IMR-90 (cell line): ENCODE measurements around the gene ATP5PO. TPM values are rescaled to one million over a fixed set of nuclear protein-coding genes. Genes with fewer than 3 reads are reported as not detected.

Experiments used
- ATAC-seq: fragments of 200-7000 bp; cut with Tn5 transposase; 2 replicates; pipeline ENCODE4 v1.9.1; 2020; ENCODE audit warnings: low read depth, mild to moderate bottlenecking, moderate library complexity
- BruUV-seq: library from RNA; stranded (reverse); fragments of 400-500 nt; replicated peaks from 2 replicates; lab custom pipeline; 2021; lab: Mats Ljungman, UMichigan
- CTCF ChIA-PET: fragments of 300-600 bp; formaldehyde crosslinking; extraction: SDS; loops from one replicate; lab custom pipeline; 2021; ENCODE audit warnings: antibody characterized with exemption; lab: Yijun Ruan, JAX
- POLR2A ChIA-PET: fragments of 300-600 bp; sonication (Branson Sonifier 250); formaldehyde crosslinking; loops from one replicate; lab custom pipeline; 2022; ENCODE audit warnings: antibody characterized with exemption; ENCODE audit not compliant: unreplicated experiment; lab: Charles Lee
- DNase-seq: peaks from one replicate; pipeline ENCODE4 v3.0.0; 2013
- H2AFZ ChIP-seq: replicated peaks from 2 replicates; pipeline ENCODE3; 2013; ENCODE audit warnings: low read length, mild to moderate bottlenecking; ENCODE audit not compliant: poor library complexity
- H2AK5ac ChIP-seq: 2 replicates; pipeline ENCODE4 v1.6.1; 2013; ENCODE audit warnings: low read depth, low read length, inconsistent platforms
- H2AK9ac ChIP-seq: replicated peaks from 2 replicates; pipeline ENCODE3; 2013; ENCODE audit warnings: mild to moderate bottlenecking, low read depth, low read length, moderate library complexity; ENCODE audit not compliant: poor library complexity
- H2BK120ac ChIP-seq: 2 replicates; pipeline ENCODE4 v1.6.1; 2013; ENCODE audit warnings: low read depth, low read length, inconsistent platforms
- H2BK15ac ChIP-seq: 3 replicates; pipeline ENCODE4 v1.6.1; 2013; ENCODE audit warnings: low read depth, low read length, inconsistent platforms
- H2BK20ac ChIP-seq: 2 replicates; pipeline ENCODE4 v1.6.1; 2013; ENCODE audit warnings: low read depth, mild to moderate bottlenecking, inconsistent platforms, low read length, moderate library complexity
- H2BK5ac ChIP-seq: 2 replicates; pipeline ENCODE4 v1.6.1; 2013; ENCODE audit warnings: mild to moderate bottlenecking, low read depth, low read length, inconsistent platforms; ENCODE audit not compliant: poor library complexity, severe bottlenecking
- H3K14ac ChIP-seq: replicated peaks from 2 replicates; pipeline ENCODE4 v1.6.1; 2013; ENCODE audit warnings: low read depth, low read length, inconsistent platforms
- H3K18ac ChIP-seq: 2 replicates; pipeline ENCODE4 v1.6.1; 2013; ENCODE audit warnings: low read depth, low read length, control low read depth
- H3K23ac ChIP-seq: 2 replicates; pipeline ENCODE4 v1.6.1; 2013; ENCODE audit warnings: low read depth, low read length, inconsistent platforms
- H3K27ac ChIP-seq: 2 replicates; pipeline ENCODE4 v1.5.1; 2013; ENCODE audit warnings: mild to moderate bottlenecking, control low read depth, low read length; ENCODE audit not compliant: insufficient read depth
- H3K27me3 ChIP-seq: 2 replicates; pipeline ENCODE4 v1.6.1; 2013; ENCODE audit warnings: low read length; ENCODE audit not compliant: control insufficient read depth, insufficient read depth
- H3K36me3 ChIP-seq: 2 replicates; pipeline ENCODE4 v1.6.1; 2013; ENCODE audit warnings: low read length, mixed read lengths; ENCODE audit not compliant: control insufficient read depth, insufficient read depth
- H3K4ac ChIP-seq: 2 replicates; pipeline ENCODE4 v1.6.1; 2013; ENCODE audit warnings: low read depth, low read length, inconsistent platforms
- H3K4me1 ChIP-seq: 2 replicates; pipeline ENCODE4 v1.6.1; 2013; ENCODE audit warnings: low read length, mixed read lengths; ENCODE audit not compliant: control insufficient read depth, insufficient read depth
- H3K4me2 ChIP-seq: 2 replicates; pipeline ENCODE4 v1.6.1; 2013; ENCODE audit warnings: low read depth, mild to moderate bottlenecking, control low read depth, low read length, moderate library complexity
- H3K4me3 ChIP-seq: 2 replicates; pipeline ENCODE4 v1.5.1; 2013; ENCODE audit warnings: low read depth, mild to moderate bottlenecking, control low read depth, low read length, moderate library complexity; ENCODE audit not compliant: insufficient read depth
- H3K56ac ChIP-seq: 2 replicates; pipeline ENCODE4 v1.6.1; 2013; ENCODE audit warnings: low read length, inconsistent platforms; ENCODE audit not compliant: insufficient read depth; ENCODE audit errors: extremely low read depth
- H3K79me1 ChIP-seq, 2 experiments: 2 replicates each; pipeline ENCODE4 v1.6.1; 2013; ENCODE audit warnings: low read length in 2 of 2, inconsistent platforms in 1 of 2, low read depth in 1 of 2
- H3K9ac ChIP-seq: 2 replicates; pipeline ENCODE4 v1.6.1; 2013; ENCODE audit warnings: low read depth, low read length, control low read depth
- H3K9me1 ChIP-seq: 2 replicates; pipeline ENCODE4 v1.6.1; 2013; ENCODE audit warnings: low read length, inconsistent platforms; ENCODE audit not compliant: insufficient read depth
- H3K9me3 ChIP-seq: 2 replicates; pipeline ENCODE4 v1.6.1; 2013; ENCODE audit warnings: low read length; ENCODE audit not compliant: control insufficient read depth, insufficient read depth
- H4K20me1 ChIP-seq: 2 replicates; pipeline ENCODE4 v1.6.1; 2013; ENCODE audit warnings: low read length, inconsistent platforms; ENCODE audit not compliant: insufficient read depth
- H4K5ac ChIP-seq: 2 replicates; pipeline ENCODE4 v1.6.1; 2013; ENCODE audit warnings: mild to moderate bottlenecking, low read depth, low read length, control low read depth
- H4K8ac ChIP-seq, 2 experiments: 2 replicates each; pipeline ENCODE4 v1.6.1; 2013; ENCODE audit warnings: low read depth in 2 of 2, low read length in 2 of 2, control low read depth in 1 of 2, inconsistent platforms in 1 of 2
- H4K91ac ChIP-seq: 2 replicates; pipeline ENCODE4 v1.6.1; 2013; ENCODE audit warnings: low read depth, low read length, inconsistent platforms; ENCODE audit not compliant: insufficient read depth
- BHLHE40 ChIP-seq: fragments of 150-350 bp; IDR thresholded peaks from 2 replicates; pipeline ENCODE4 v1.6.1; 2016; ENCODE audit warnings: mild to moderate bottlenecking, low read depth, low read length
- CEBPB ChIP-seq: IDR thresholded peaks from 2 replicates; pipeline ENCODE4 v1.6.1; 2012; ENCODE audit warnings: low read depth, low read length, improper control_type of control experiment
- CHD1 ChIP-seq: IDR thresholded peaks from 2 replicates; pipeline ENCODE4 v1.6.1; 2012; ENCODE audit warnings: low read depth, low read length, improper control_type of control experiment
- FOS ChIP-seq: fragments of 150-350 bp; IDR thresholded peaks from 2 replicates; pipeline ENCODE4 v1.6.1; 2016; ENCODE audit warnings: low read depth, low read length
- MAFK ChIP-seq: IDR thresholded peaks from 2 replicates; pipeline ENCODE4 v1.6.1; 2012; ENCODE audit warnings: low read depth, low read length, improper control_type of control experiment
- MAZ ChIP-seq: IDR thresholded peaks from 2 replicates; pipeline ENCODE4 v1.6.1; 2012; ENCODE audit warnings: low read depth, mild to moderate bottlenecking, low read length, improper control_type of control experiment, moderate library complexity, borderline replicate concordance
- MXI1 ChIP-seq: IDR thresholded peaks from 2 replicates; pipeline ENCODE4 v1.6.1; 2012; ENCODE audit warnings: low read depth, mild to moderate bottlenecking, low read length, moderate library complexity, borderline replicate concordance
- NFE2L2 ChIP-seq: fragments of 150-350 bp; IDR thresholded peaks from 2 replicates; pipeline ENCODE4 v1.6.1; 2016; ENCODE audit warnings: low read depth, mild to moderate bottlenecking, low read length
- POLR2A ChIP-seq: IDR thresholded peaks from 2 replicates; pipeline ENCODE4 v1.6.1; 2012; ENCODE audit warnings: mild to moderate bottlenecking, low read depth, low read length
- RFX5 ChIP-seq: IDR thresholded peaks from 2 replicates; pipeline ENCODE4 v1.8.0; 2012; ENCODE audit warnings: low read depth, mild to moderate bottlenecking, low read length, moderate library complexity
- SMC3 ChIP-seq: fragments of 150-350 bp; IDR thresholded peaks from 2 replicates; pipeline ENCODE4 v1.6.1; 2016; ENCODE audit warnings: low read depth, mild to moderate bottlenecking, antibody characterized with exemption, low read length, moderate library complexity
- WGBS, 2 experiments: methylation state at CpG; one replicate each; pipeline versions ENCODE4 v1.1.5 to v1.1.7; 2013; ENCODE audit warnings: missing lambda C conversion rate in 2 of 2; ENCODE audit not compliant: insufficient read length in 1 of 2; ENCODE audit errors: extremely low coverage in 2 of 2; 5-methylcytosine and 5-hydroxymethylcytosine counted together
- dilution Hi-C: fragments of 300-500 bp; cut with HindIII; formaldehyde crosslinking; loops from one replicate; pipeline ENCODE4 v1.14.3; 2018; ENCODE audit warnings: low sequenced_read_pairs; ENCODE audit not compliant: unreplicated experiment
- in situ Hi-C: fragments of 300-500 bp; cut with MboI; formaldehyde crosslinking; loops from 3 replicates; pipeline ENCODE4 v1.14.3; 2019; ENCODE audit warnings: low sequenced_read_pairs, inconsistent platforms, mixed read lengths
- intact Hi-C: fragments of 100-400 bp; cut with micrococcal nuclease; formaldehyde crosslinking; loops from 2 replicates; pipeline ENCODE4 v1.10.0; 2022
- polyA plus RNA-seq, 3 experiments: library from polyadenylated mRNA; depleted of rRNA; stranded (reverse); fragments of >200 nt; gene quantifications; 2 replicates each; pipeline ENCODE4 v1.2.3, GENCODE V29; 2012; ENCODE audit warnings: low replicate concordance in 1 of 3
- total RNA-seq: library from RNA; depleted of rRNA; stranded (reverse); fragments of >200 nt; gene quantifications from 2 replicates; pipeline ENCODE4 v1.2.3, GENCODE V29; 2012
- TF ChIP-seq, protein P1 (sequence below): conservative IDR thresholded peaks from 2 replicates; pipeline ENCODE4 v1.5.1; 2012; ENCODE audit warnings: mild to moderate bottlenecking, low read depth, low read length, improper control_type of control experiment
- TF ChIP-seq, protein P2 (sequence below): fragments of 150-350 bp; IDR thresholded peaks from 2 replicates; pipeline ENCODE4 v1.6.1; 2016; ENCODE audit warnings: low read depth, mild to moderate bottlenecking, low read length, moderate library complexity, borderline replicate concordance
- TF ChIP-seq, protein P3 (sequence below): fragments of 150-350 bp; IDR thresholded peaks from 2 replicates; pipeline ENCODE4 v1.6.1; 2017; ENCODE audit warnings: mild to moderate bottlenecking, antibody characterized with exemption, low read length, low read depth

ATP5PO gene
- total and polyA plus RNA-seq, 2 of the 4 experiments (the other 2 are of a cell fraction), result 237 to 250 TPM

DNA sequence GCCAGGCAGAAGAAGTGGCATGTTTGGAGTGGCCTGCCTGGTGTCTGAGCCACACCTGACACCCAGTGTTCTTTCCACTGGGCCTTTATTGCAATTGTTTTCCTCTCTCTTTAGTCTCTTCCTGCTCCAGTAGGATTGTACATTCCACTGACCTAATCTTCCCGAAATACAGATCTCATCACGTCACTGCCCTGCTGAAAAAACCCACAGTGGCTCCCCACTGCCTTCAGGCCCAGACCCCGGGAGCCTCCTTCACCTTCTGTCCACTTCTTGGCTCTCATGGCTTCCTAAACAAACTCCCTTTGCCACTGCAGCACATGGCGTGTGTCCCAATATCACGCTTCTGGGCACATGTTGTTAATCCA, 25.3 kb upstream of the ATP5PO start:
- H3K4me2 ChIP-seq, result no peak overlapping the region

More for the DNA sequence above, 25.3 kb upstream of the ATP5PO start:
- peak overlapping the region; percentile 88; the same call in 1 of the 2 replicates for H2BK20ac ChIP-seq
- BruUV-seq, result no TSS peak
- ChIA-PET POLR2A (no interaction called here), CTCF (no interaction called here)
- dilution Hi-C loops, result no loop called here
- H4K91ac ChIP-seq, result peak overlapping the region; percentile 44; the same call in 1 of the 2 replicates
- TF ChIP-seq MXI1, result no peak
- no peak for TF ChIP-seq FOS
- TF ChIP-seq CHD1, result no peak
- no peak for TF ChIP-seq SMC3
- TF ChIP-seq, protein P1, sequence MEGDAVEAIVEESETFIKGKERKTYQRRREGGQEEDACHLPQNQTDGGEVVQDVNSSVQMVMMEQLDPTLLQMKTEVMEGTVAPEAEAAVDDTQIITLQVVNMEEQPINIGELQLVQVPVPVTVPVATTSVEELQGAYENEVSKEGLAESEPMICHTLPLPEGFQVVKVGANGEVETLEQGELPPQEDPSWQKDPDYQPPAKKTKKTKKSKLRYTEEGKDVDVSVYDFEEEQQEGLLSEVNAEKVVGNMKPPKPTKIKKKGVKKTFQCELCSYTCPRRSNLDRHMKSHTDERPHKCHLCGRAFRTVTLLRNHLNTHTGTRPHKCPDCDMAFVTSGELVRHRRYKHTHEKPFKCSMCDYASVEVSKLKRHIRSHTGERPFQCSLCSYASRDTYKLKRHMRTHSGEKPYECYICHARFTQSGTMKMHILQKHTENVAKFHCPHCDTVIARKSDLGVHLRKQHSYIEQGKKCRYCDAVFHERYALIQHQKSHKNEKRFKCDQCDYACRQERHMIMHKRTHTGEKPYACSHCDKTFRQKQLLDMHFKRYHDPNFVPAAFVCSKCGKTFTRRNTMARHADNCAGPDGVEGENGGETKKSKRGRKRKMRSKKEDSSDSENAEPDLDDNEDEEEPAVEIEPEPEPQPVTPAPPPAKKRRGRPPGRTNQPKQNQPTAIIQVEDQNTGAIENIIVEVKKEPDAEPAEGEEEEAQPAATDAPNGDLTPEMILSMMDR, result no peak
- TF ChIP-seq MAZ, result no peak
- TF ChIP-seq POLR2A, result no peak
- TF ChIP-seq BHLHE40, result no peak
- TF ChIP-seq, protein P2, sequence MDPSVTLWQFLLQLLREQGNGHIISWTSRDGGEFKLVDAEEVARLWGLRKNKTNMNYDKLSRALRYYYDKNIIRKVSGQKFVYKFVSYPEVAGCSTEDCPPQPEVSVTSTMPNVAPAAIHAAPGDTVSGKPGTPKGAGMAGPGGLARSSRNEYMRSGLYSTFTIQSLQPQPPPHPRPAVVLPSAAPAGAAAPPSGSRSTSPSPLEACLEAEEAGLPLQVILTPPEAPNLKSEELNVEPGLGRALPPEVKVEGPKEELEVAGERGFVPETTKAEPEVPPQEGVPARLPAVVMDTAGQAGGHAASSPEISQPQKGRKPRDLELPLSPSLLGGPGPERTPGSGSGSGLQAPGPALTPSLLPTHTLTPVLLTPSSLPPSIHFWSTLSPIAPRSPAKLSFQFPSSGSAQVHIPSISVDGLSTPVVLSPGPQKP, result no peak
- no peak for TF ChIP-seq NFE2L2
- no peak for TF ChIP-seq CEBPB
- TF ChIP-seq, protein P3, sequence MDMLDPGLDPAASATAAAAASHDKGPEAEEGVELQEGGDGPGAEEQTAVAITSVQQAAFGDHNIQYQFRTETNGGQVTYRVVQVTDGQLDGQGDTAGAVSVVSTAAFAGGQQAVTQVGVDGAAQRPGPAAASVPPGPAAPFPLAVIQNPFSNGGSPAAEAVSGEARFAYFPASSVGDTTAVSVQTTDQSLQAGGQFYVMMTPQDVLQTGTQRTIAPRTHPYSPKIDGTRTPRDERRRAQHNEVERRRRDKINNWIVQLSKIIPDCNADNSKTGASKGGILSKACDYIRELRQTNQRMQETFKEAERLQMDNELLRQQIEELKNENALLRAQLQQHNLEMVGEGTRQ, result no peak
- TF ChIP-seq RFX5, result no peak
- no peak for TF ChIP-seq MAFK
- no peaks in the 10 kb centered on the region for H3K36me3 ChIP-seq
- no peaks in the 10 kb centered on the region for H4K20me1 ChIP-seq
- peak overlapping the region; percentile 46; the same call in 1 of the 3 replicates for H2BK15ac ChIP-seq
- no peaks in the 10 kb centered on the region for H3K9me3 ChIP-seq
- intact Hi-C loops, result no loop called here
- H3K4me3 ChIP-seq, result no peak overlapping the region
- H3K14ac ChIP-seq, result peak overlapping the region; percentile 77
- H3K9ac ChIP-seq, result 0 out of 2 replicates have a peak overlapping the region, but pooled peaks have one; percentile 20
- peak overlapping the region; percentile 81 for H3K4ac ChIP-seq
- DNase-seq (peak; percentile 48), ATAC-seq (peak; percentile 73)
- H3K4me1 ChIP-seq, result peaks cover 5% of the 10 kb centered on the region; the same call in 1 of the 2 replicates
- in situ Hi-C loops, result no loop called here
- peak overlapping the region; percentile 58 for H2BK5ac ChIP-seq
- H3K18ac ChIP-seq, result peak overlapping the region; percentile 45
- 87% methylated on average over 4 of the region's 5 CpGs; no CpG with 5 or more reads in 1 of the 2 experiments for WGBS, 2 experiments
- no peaks in the 10 kb centered on the region for H3K79me1 ChIP-seq
- peak overlapping the region; percentile 48; the same call in 1 of the 2 replicates for H3K56ac ChIP-seq
- peak overlapping the region; percentile 45; the same call in 1 of the 2 replicates for H3K23ac ChIP-seq
- H3K9me1 ChIP-seq, result peaks cover 6% of the 10 kb centered on the region; the same call in 1 of the 2 replicates
- peak overlapping the region; percentile 69 for H3K27ac ChIP-seq
- no peaks in the 10 kb centered on the region for H3K27me3 ChIP-seq
- H4K8ac ChIP-seq, result peak overlapping the region; percentile 2 to 82; a peak in 3 of 4 replicates
- peak overlapping the region; percentile 75 for H2BK120ac ChIP-seq
- peak overlapping the region; percentile 57 for H4K5ac ChIP-seq
- H2AFZ ChIP-seq, result peak overlapping the region; percentile 82
- no peak overlapping the region for H2AK9ac ChIP-seq
- peak overlapping the region; percentile 63; the same call in 1 of the 2 replicates for H2AK5ac ChIP-seq
